ENCODE data around the gene RABGAP1L. TPM values are rescaled to one million over a fixed set of nuclear protein-coding genes. Genes with fewer than 3 reads are reported as not detected.

RABGAP1L gene
- total RNA-seq, 1 experiment from 2014 or later, result 29.3 TPM

- Histone ChIP-seq H3K4me3 (replicated peaks in 1 of 2; ENCODE audit: low read depth in 1 of 2, low read length in 2 of 2) (no peak overlapping the region), H3K9me2 (ENCODE audit: insufficient read depth) (no peaks in the 10 kb centered on the region), H3K9me3 (ENCODE audit: control insufficient read depth in 1 of 2, insufficient read depth in 1 of 2, low read depth in 1 of 2, low read length in 2 of 2) (no peaks in the 10 kb centered on the region), H3K79me2 (ENCODE audit: insufficient read depth, low read length) (no peaks in the 10 kb centered on the region), H3K4me2 (ENCODE audit: low read length) (no peak overlapping the region), H4K20me1 (ENCODE audit: insufficient read depth) (no peaks in the 10 kb centered on the region), H3K4me1 (ENCODE audit: control insufficient read depth in 1 of 2, insufficient read depth in 2 of 2, low read length in 2 of 2) (no peaks in the 10 kb centered on the region), H3K36me3 (ENCODE audit: control insufficient read depth in 1 of 2, insufficient read depth in 2 of 2, low read length in 2 of 2) (no peaks in the 10 kb centered on the region), H3K27ac (ENCODE audit: low read depth, low read length) (no peak overlapping the region), H3K9ac (ENCODE audit: low read length) (no peak overlapping the region), H3K27me3 (ENCODE audit: insufficient read depth, low read length) (no peaks in the 10 kb centered on the region), H2AFZ (ENCODE audit: low read depth, low read length, poor library complexity, severe bottlenecking) (no peak overlapping the region)
- RAD21 ChIA-PET (ENCODE audit: low non-redundant PET in 1 of 2, low total read pairs in 2 of 2, uncharacterized antibody in 2 of 2, unreplicated experiment in 2 of 2), result no interaction called here
- TF ChIP-seq SRF (IDR thresholded peaks at IDR 0.05; ENCODE audit: low read depth), result no peak
- TF ChIP-seq ELF1 (IDR thresholded peaks at IDR 0.05; ENCODE audit: borderline replicate concordance, low read depth), result no peak
- no peak for TF ChIP-seq JUND (IDR thresholded peaks at IDR 0.05)
- no peak for TF ChIP-seq CEBPB (IDR thresholded peaks at IDR 0.05; ENCODE audit: low read depth)
- no peak for TF ChIP-seq SIN3A (IDR thresholded peaks at IDR 0.05; ENCODE audit: low read depth)
- no peak for TF ChIP-seq POLR2A (IDR thresholded peaks at IDR 0.05; ENCODE audit: borderline replicate concordance, extremely low read depth, insufficient read depth, insufficient read length)
- TF ChIP-seq EZH2phosphoT487 (IDR thresholded peaks at IDR 0.05; ENCODE audit: borderline replicate concordance), result no peak
- no peak for TF ChIP-seq REST (IDR thresholded peaks at IDR 0.05; ENCODE audit: low read depth)
- TF ChIP-seq EGR1 (IDR thresholded peaks at IDR 0.05; ENCODE audit: low read depth), result no peak
- DNase-seq (ENCODE audit: low read depth, low spot score) (no peak), ATAC-seq (no peak)
- intact Hi-C loops (cut with micrococcal nuclease), result no loop called here
- POLR2A ChIA-PET, result no interaction called here
- CTCF ChIA-PET, result no interaction called here
- no TSS peak for BruUV-seq (replicated peaks)
Observed at GRCh38 chr1:174296309-174296708, 137.0 kb downstream of the RABGAP1L start.

GRCh38 chr1:174297351-174297750 lies 138.0 kb downstream of the RABGAP1L start:
- ChIA-PET CTCF (no interaction called here), RAD21 (ENCODE audit: low non-redundant PET in 1 of 2, low total read pairs in 2 of 2, uncharacterized antibody in 2 of 2, unreplicated experiment in 2 of 2) (no interaction called here), POLR2A (no interaction called here)
- Histone ChIP-seq H3K9me2 (ENCODE audit: insufficient read depth) (no peaks in the 10 kb centered on the region), H3K27ac (ENCODE audit: low read depth, low read length) (no peak overlapping the region), H2AFZ (ENCODE audit: low read depth, low read length, poor library complexity, severe bottlenecking) (no peak overlapping the region), H3K36me3 (ENCODE audit: control insufficient read depth in 1 of 2, insufficient read depth in 2 of 2, low read length in 2 of 2) (no peaks in the 10 kb centered on the region), H3K4me1 (ENCODE audit: control insufficient read depth in 1 of 2, insufficient read depth in 2 of 2, low read length in 2 of 2) (no peaks in the 10 kb centered on the region), H3K9me3 (ENCODE audit: control insufficient read depth in 1 of 2, insufficient read depth in 1 of 2, low read depth in 1 of 2, low read length in 2 of 2) (no peaks in the 10 kb centered on the region), H3K4me3 (replicated peaks in 1 of 2; ENCODE audit: low read depth in 1 of 2, low read length in 2 of 2) (no peak overlapping the region), H3K79me2 (ENCODE audit: insufficient read depth, low read length) (no peaks in the 10 kb centered on the region), H4K20me1 (ENCODE audit: insufficient read depth) (no peaks in the 10 kb centered on the region), H3K9ac (ENCODE audit: low read length) (no peak overlapping the region), H3K4me2 (ENCODE audit: low read length) (no peak overlapping the region), H3K27me3 (ENCODE audit: insufficient read depth, low read length) (no peaks in the 10 kb centered on the region)
- ATAC-seq, result no peak
- intact Hi-C loops (cut with micrococcal nuclease), result no loop called here
- TF ChIP-seq EZH2phosphoT487 (IDR thresholded peaks at IDR 0.05; ENCODE audit: borderline replicate concordance) (no peak), CTCF (IDR thresholded peaks at IDR 0.05 in 2 of 3, conservative IDR thresholded peaks at IDR 0.05 in 1 of 3; ENCODE audit: borderline replicate concordance in 1 of 3, insufficient read depth in 1 of 3, low read depth in 2 of 3, low read length in 2 of 3) (peak in 1 of 3 experiments; percentile 38; a peak in 3 of 6 replicates), TCF7L2 (IDR thresholded peaks at IDR 0.05; ENCODE audit: borderline replicate concordance, extremely low read depth, insufficient read depth, insufficient read length) (no peak)
- BruUV-seq (replicated peaks), result no TSS peak
- no peak for DNase-seq (ENCODE audit: low read depth, low spot score)

All from HCT116 (cell line).